Testis (tissue), 2 donors: Measurements from ENCODE around the gene WWP2.

Source experiments
- POLR2A ChIP-seq: fragments of 450-650 bp; IDR thresholded peaks from one replicate; pipeline ENCODE4 v1.6.1; 2017; ENCODE audit warnings: antibody characterized with exemption, mild to moderate bottlenecking, moderate library complexity
- TF ChIP-seq, protein P1 (sequence below), 3 experiments: fragments of 450-650 bp in 2 of 3; fragments of 200-600 bp in 1 of 3; sonication (generic) in 1 of 3; IDR thresholded peaks; one replicate each; pipeline ENCODE4 v1.5.1; 2016 to 2019; ENCODE audit warnings: antibody characterized with exemption in 3 of 3, mild to moderate bottlenecking in 2 of 3, moderate library complexity in 1 of 3

- TF ChIP-seq, protein P1, sequence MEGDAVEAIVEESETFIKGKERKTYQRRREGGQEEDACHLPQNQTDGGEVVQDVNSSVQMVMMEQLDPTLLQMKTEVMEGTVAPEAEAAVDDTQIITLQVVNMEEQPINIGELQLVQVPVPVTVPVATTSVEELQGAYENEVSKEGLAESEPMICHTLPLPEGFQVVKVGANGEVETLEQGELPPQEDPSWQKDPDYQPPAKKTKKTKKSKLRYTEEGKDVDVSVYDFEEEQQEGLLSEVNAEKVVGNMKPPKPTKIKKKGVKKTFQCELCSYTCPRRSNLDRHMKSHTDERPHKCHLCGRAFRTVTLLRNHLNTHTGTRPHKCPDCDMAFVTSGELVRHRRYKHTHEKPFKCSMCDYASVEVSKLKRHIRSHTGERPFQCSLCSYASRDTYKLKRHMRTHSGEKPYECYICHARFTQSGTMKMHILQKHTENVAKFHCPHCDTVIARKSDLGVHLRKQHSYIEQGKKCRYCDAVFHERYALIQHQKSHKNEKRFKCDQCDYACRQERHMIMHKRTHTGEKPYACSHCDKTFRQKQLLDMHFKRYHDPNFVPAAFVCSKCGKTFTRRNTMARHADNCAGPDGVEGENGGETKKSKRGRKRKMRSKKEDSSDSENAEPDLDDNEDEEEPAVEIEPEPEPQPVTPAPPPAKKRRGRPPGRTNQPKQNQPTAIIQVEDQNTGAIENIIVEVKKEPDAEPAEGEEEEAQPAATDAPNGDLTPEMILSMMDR (IDR thresholded peaks at IDR 0.05), result no peak
- TF ChIP-seq POLR2A, result no peak
These were observed 142.5 kb downstream of the WWP2 start for GRCh38 chr16:69904495-69905170.
